NCI-H526 (cell line): Measurements from ENCODE around the gene SLC6A8.
A peak's percentile ranks its signal among the peaks of the same experiment; 100 is the strongest.
"Not testable (repeated sequence)": the region's sequence is repeated elsewhere in the genome, so short reads cannot be mapped to it uniquely, and the experiment has no call there.

ENCODE experiments used
- DNase-seq, 2 experiments: peaks; one replicate each; lab custom pipeline; 2025; lab: John Stamatoyannopoulos, UW

SLC6A8 gene

GRCh38 chrX:153672531-153673427 is 14.9 kb upstream of the SLC6A8 start:
- no peak for DNase-seq

DNA sequence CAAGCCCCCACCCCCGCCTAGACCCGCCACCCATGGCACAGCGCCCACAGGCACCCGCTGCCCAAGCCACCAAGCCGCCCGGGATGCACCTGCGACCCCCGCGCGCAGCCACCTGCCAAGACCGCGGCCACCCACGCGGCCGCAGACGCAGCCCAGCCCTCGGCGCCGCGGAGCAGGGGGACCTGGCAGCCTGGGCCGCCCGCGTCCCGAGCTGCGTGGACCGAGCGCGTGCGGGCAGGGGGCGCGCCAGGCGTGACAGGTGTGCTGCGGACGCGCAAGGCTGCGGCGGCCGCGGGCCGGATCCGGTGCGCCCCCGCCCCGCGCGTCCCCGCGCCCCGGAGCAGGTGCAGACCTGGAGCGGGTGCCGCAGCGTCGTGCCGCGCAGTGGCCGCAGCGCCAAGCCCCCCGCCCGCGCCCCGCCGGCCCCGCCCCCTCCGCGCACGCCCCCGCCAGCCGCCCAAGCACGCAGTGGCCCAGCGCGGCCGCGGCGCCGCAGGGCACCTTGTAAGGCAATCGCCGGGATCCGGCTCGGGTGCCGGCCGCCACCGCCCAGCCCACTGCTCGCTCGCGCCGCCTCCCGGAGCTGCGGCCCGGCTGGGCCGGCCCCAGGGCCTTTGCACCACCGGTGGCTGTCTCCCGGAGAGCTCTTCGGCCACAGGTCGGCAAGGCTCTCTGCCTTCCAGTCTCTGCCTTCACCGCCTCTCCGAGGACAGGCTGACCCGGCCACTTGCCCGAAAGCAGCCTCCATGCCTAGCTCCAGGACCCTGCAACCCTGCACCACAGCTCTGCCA is 14.1 kb upstream of the SLC6A8 start, which contains the start of gene PNCK:
Gene PNCK (minus strand): TSS at position 386 of the 791 bp plus-strand sequence. CDS start 737 bp downstream, outside the sequence.
- DNase-seq = peak in 1 of 2 experiments; percentile 56

- DNase-seq = no peak
Measured at GRCh38 chrX:153674219-153674851, 13.4 kb upstream of the SLC6A8 start.

- DNase-seq = no peak
Measured at GRCh38 chrX:153681175-153681574, 6.6 kb upstream of the SLC6A8 start.

DNA sequence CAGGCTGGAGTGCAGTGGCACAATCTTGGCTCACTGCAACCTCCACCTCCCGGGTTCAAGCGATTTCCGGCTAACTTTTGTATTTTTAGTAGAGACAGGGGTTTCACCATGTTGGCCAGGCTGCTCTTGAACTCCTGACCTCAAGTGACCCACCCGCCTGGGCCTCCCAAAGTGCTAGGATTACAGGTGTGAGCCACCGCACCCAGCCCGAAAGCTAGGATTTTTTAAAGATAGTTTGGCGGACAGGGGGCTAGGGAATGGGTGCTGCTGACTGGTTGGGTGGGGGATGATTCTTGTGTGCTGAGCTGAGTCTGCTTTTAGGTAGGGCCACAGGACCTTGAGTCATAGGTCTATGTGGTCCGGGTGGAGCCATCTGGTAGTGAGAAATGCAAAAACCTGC is 4.2 kb upstream of the SLC6A8 start:
- DNase-seq = not testable (repeated sequence)

DNA sequence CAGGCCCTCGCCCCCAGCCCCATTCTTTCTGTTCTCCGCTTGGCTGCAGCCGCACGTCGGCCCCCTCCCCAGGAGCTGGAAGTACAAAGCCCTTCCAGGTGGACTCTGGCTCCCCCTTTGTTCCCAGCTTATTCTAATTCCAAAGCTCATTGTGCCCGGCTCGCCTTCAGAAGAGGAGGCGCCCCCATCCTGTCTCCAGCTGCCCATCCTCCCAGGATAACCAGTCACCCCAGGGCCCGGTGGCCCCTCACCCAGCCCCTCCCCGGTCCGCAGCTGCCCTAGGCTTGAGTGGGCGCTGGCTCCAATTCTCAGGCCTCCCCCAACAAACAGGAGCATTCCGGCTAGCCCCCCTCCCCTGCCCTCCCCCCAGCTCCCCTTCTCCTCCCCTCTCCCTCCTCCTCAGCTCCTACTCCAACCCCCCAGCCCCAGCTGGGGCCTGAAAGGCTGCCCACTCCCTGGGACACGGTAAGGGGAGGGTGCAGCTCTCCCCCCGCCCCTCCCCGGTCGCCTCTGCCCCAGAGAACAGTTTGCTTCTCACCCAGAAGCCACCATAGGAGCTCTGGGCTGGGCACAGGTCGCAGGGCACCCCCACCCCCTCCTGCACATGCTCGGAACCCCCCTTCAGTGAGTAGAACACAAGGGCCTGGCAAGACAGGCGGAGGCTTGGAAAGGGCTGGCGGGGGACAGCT is 3.1 kb upstream of the SLC6A8 start:
- no peak for DNase-seq

- DNase-seq = no peak
Measured at GRCh38 chrX:153685156-153685536, 2.6 kb upstream of the SLC6A8 start.

DNA sequence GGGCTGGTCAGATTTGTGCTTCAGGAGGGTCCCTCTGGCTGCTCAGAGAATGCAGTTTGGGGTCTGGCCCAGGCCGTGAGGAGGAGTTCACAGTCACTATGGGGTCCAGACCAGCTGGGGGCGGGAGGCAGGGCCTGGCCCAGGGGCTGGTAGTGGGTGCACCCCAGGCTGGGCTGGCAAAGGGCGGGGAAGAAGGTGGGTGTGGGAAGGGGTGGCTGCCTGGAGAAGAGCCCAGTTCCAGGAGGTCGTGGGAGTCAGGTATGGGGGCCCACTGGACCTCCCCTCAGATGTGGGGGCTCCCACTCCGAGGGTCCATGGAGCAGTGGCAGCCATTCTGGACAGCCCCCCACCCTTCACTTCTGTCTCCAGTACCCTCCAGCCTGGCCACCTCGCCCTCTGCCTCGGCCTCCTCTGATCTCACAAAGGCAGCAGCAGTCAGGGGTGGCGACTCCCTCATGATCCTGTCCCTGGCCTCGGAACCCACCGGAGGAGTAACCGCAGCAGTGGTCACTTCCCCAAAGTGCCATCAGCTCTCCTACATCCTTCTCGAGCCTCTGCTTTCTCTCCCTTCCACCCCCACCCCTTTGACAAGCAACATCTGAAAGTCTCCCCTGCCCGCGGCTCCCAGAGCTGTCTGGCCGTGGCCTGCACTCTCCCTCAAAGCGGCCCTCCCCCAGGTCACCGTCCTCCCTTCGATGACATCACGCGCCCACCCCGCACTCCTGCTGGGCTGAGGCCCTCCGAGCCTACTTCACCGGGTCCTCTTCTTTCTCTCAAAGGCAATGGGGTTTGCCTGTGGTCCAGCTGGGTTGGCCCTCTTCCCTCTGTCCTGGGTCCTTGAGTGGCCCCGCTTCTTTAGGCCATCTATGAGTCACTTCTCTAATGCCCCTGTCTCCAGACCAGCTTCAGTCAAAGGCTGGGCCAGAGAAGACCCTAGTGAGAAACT is 1.7 kb upstream of the SLC6A8 start:
- no peak for DNase-seq

DNA sequence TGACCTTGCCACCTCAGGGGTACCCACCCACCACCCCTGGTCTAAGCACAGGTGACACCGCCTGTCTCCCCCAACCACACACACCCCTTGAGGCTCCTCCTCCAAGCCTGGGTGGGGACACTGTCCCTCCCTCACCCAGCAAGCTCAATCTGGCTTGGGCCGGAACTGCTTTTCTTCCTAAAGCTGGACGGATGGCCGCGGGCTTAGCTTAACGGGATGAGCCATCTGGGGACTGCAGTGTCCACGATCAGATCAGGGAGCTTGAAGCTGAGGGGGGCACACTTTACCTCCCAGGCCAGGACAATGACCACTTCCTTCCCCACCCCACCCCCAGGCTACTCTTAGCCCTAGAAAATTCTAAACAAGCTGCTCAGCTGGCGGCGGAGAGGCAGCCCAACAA is 1.0 kb upstream of the SLC6A8 start:
- no peak for DNase-seq

- no peak for DNase-seq
Measured at GRCh38 chrX:153688071-153688470, 345 bp downstream of the SLC6A8 start.

DNA sequence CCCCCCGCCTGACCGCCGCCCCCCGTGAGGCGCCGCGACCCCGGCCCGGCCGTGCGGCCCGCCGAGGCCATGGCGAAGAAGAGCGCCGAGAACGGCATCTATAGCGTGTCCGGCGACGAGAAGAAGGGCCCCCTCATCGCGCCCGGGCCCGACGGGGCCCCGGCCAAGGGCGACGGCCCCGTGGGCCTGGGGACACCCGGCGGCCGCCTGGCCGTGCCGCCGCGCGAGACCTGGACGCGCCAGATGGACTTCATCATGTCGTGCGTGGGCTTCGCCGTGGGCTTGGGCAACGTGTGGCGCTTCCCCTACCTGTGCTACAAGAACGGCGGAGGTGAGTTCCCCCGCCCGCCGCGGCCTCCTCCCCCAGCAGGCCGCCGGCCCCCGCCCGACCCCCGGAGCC is 780 bp downstream of the SLC6A8 start:
- peak in 1 of 2 experiments; percentile 45 for DNase-seq

DNA sequence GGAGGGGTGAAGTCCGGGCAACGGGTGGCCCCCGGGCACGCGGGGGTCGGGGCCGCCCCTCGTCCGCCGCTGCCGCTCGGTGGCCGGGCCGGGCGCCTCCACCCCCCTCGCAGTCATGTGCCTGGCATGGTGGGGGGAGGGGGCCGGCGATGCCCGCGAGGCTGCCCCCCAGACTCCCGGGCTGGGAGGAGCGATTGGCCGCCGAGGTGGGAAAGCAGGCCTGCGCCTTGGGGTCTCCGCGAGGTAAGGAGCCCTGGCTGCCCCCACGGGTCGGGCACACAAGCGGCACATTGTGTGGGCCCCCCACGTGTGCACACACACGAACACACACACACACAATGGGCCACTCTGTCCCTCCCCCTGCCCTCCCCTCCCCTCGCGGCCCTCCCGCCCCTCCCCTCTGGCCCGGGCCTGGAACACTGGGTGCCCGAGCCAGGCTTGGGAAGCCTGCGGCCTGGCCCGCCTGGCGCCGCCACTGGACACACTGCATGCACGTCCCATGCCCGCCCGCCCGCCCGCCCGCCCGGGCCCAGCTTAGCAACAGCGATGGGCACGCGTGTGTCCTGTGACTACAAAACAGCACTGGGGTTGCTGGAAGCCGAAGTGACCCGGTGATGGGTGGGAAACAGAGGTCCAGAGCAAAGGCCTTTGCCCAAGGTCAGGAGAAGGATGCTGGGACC is 1.3 kb downstream of the SLC6A8 start:
- DNase-seq = peak in 1 of 2 experiments; percentile 61

DNA sequence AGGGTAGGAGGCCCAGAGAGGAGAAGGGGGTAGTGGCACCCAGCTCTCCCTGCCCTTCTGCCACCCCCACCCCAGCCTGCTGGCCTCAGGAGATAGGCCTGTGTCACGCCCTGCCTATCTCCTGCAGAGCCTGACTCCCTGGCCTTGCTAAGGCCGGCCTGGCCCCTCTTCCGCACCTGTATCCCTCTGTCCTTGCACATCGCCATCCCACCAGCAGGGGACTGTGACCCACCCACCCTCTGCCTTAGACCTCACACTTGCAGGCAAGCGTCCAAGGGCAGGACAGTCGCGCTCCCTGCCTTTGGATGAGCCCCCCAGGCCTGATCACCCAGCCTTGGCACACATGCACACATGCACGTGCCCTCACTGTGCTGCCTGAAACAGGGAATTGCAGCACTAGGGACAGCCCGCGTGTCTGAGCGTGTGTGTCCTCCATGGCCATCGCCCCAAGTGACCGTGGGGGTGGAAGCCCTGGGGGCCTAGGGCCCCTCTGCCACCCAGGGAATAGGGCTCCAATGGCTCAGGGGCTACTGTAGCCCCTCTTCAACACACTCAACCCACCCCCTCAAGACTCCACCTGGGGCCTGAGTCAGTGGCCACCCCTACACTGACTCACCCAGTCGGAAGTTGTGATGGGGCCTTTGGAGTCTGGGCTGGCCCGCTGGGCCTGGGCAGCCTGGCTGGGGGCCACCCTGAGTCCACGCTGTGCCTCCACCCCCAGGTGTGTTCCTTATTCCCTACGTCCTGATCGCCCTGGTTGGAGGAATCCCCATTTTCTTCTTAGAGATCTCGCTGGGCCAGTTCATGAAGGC is 2.1 kb downstream of the SLC6A8 start:
- peak in 1 of 2 experiments; percentile 30 for DNase-seq

DNA sequence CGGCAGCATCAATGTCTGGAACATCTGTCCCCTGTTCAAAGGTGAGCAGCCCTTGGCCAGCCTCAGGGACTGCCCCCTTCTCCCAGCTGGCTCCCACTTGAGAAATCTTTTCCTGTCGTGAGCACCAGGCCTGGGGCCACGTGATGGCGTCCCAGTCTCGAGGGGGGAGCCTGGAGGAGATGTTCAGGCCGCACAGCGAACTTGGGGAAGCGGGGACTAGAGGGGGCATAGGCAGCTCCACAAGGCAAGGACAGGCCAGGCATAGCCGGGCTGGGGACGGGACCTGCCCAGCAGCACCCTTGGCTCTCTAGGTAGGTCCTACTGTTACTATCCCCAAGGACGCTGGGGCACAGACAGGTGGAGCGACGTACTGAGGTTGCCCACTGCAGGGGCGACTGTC is 2.7 kb downstream of the SLC6A8 start:
- no peak for DNase-seq

- DNase-seq = not testable (repeated sequence)
Measured at GRCh38 chrX:153691032-153691827, 3.5 kb downstream of the SLC6A8 start.

- DNase-seq = no peak
Measured at GRCh38 chrX:153692003-153692402, 4.3 kb downstream of the SLC6A8 start.

DNA sequence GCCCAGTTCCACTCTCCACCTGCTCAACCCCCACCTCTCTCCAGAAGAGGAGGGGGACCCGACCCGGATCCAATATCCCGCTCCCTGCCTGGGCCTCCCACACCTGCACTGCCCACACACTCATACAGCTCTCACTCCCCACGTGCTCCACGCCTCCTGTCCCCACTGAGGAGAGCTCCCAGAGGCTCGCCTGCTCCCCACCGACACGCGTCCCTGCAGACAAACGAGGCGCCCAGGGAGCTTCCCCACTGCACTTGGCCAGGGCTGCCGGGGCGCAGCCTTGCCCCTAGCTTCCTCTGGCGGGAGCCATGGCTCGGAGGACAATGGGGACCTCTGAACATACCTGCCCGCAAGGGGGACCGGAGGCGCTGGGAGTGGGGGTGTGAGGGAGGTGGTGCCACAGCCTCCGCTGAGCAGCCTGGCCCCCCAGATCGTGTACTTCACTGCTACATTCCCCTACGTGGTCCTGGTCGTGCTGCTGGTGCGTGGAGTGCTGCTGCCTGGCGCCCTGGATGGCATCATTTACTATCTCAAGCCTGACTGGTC is 5.0 kb downstream of the SLC6A8 start:
- no peak for DNase-seq
